KOPT-K1 (cell line): ENCODE data around the gene CASKIN2.
A peak's percentile ranks its signal among the peaks of the same experiment; 100 is the strongest.
"Not testable (repeated sequence)": the region's sequence is repeated elsewhere in the genome, so short reads cannot be mapped to it uniquely, and the experiment has no call there.

Experiments
- H3K27ac ChIP-seq: fragments of 200-600 bp; sonication (generic); 2 replicates; pipeline ENCODE4 v1.5.1; 2016; ENCODE audit warnings: antibody characterized with exemption, mild to moderate bottlenecking, low read depth, low read length; ENCODE audit not compliant: poor library complexity, severe bottlenecking
- H3K36me3 ChIP-seq: fragments of 200-600 bp; sonication (generic); 2 replicates; pipeline ENCODE4 v1.5.1; 2017; ENCODE audit warnings: antibody characterized with exemption, mild to moderate bottlenecking, low read length, moderate library complexity; ENCODE audit not compliant: insufficient read depth
- H3K9me3 ChIP-seq: fragments of 200-600 bp; sonication (generic); 2 replicates; pipeline ENCODE4 v1.5.1; 2017; ENCODE audit warnings: antibody characterized with exemption, low read length, mild to moderate bottlenecking; ENCODE audit not compliant: insufficient read depth, poor library complexity, severe bottlenecking

Gene CASKIN2

DNA sequence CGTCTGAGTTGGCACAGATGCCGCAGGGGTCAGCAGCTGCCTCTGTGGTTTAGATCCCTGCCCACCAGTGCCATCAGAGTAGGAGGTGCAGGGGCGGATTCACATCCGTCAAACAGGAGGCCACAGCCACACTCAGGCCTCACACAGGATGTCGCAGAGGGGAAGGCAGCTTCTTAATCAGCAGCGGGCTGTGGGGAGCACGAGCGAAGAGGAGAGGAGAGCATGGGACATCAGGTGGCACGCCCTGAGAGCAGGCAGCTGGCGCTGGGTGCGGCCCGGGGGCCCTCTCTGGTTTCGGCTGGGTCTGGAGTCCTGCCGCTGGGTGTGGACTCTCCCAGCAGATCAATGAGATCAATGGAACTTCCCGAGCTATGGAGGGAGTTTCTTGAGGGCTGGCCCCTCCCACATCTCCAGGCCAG is 19.8 kb upstream of the CASKIN2 start:
- Histone ChIP-seq H3K27ac (peak overlapping the region; percentile 27), H3K9me3 (no peaks in the 10 kb centered on the region), H3K36me3 (no peaks in the 10 kb centered on the region)

DNA sequence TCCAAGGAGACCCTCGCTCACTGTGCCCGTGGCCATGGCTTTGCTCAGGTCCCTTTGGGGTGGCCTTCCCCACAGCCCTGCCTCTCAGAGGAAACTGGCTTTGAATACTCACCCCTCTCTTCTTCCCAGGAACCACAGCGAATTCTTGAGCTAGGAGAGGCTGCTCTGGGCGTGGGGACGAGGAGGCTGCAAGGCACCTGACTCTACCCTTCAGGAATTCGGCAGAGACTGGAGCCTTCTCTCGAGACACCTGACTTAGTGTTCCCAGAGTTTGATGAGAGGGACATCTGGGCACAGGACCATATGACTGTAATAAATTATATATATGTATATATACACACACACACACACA is 16.4 kb upstream of the CASKIN2 start:
- Histone ChIP-seq H3K27ac (no peak overlapping the region), H3K36me3 (0 out of 2 replicates have a peak, but pooled peaks cover under 1% of the 10 kb centered on the region), H3K9me3 (no peaks in the 10 kb centered on the region)

DNA sequence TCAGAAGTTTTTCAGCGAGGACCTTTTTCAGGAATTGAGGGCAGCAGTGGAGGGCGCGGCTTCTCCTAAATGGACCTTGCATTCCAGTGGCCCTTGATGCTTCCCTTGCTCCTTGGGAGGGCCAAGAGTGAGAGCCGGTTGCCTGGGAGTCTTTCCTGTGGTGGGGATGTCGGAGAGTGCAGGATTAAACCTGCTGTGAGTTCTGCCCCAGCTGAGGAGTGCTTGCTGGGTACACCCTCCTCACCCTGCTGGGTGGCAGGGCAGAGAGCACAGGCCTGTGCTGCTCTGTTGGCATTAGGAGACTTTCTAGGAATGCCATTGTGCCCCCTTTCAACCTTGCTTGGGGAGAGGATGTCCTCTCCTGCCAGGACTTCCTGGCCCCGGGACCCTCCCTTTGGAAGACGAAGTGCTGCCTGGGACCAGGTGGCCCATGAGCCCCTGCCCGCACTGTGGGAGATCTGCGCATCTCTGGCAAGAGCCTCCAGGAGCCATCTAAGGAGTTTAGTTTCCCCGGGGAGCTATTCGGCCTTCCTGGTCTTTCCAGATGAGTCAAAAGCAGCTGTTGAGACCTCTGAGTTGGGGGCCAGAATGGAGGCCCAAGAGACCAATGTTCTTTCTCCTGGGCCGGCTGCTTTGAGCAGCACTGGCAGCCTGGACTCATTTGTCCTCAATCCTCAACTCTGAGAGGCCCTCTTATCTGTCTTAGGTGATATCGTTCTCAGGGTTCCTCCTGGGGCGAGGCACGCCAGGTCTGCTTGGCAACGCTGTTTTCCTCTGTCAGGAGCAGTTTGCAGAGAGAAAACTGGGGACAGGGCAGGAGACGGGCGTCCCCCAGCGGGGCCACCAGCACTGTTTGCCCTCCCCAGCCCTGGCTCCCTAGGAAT is 15.7 kb upstream of the CASKIN2 start:
- Histone ChIP-seq H3K27ac (no peak overlapping the region), H3K36me3 (peaks cover 6% of the 10 kb centered on the region; the same call in 1 of the 2 replicates), H3K9me3 (no peaks in the 10 kb centered on the region)

DNA sequence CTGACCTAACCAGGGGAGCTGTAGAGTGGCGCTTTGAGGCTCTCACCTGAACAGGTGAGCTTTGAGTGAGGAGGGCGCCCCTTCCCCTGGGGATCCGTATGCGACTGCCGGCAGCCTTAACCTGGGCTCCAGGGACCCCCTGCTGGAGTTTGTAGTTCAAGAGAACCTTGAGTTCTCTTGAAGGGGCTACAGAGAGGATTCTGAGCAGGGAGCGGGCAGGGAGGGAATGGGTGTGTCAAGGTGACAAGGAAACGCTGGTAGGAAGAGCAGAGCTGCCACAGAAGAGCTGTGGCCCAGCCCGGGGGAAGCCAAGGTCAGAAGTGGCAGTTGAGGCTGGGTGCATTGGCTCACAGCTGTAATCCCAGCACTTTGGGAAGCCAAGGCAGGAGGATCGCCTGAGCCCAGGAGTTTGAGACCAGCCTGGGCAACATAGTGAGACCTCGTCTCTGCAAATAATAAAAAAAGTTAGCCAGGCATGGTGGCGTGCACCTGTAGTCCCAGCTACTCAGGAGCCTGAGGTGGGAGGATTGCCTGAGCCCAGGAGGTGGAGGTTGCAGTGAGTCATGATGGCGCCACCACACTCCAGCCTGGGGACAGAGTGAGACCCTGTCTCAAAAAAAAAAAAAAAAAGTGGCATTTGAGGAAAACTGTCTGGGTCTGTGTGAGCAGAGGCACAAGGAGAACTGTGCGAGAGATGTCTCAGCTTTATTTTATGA is 11.4 kb upstream of the CASKIN2 start:
- H3K27ac ChIP-seq = no peak overlapping the region
- H3K9me3 ChIP-seq = no peaks in the 10 kb centered on the region
- H3K36me3 ChIP-seq = peaks cover 42% of the 10 kb centered on the region

DNA sequence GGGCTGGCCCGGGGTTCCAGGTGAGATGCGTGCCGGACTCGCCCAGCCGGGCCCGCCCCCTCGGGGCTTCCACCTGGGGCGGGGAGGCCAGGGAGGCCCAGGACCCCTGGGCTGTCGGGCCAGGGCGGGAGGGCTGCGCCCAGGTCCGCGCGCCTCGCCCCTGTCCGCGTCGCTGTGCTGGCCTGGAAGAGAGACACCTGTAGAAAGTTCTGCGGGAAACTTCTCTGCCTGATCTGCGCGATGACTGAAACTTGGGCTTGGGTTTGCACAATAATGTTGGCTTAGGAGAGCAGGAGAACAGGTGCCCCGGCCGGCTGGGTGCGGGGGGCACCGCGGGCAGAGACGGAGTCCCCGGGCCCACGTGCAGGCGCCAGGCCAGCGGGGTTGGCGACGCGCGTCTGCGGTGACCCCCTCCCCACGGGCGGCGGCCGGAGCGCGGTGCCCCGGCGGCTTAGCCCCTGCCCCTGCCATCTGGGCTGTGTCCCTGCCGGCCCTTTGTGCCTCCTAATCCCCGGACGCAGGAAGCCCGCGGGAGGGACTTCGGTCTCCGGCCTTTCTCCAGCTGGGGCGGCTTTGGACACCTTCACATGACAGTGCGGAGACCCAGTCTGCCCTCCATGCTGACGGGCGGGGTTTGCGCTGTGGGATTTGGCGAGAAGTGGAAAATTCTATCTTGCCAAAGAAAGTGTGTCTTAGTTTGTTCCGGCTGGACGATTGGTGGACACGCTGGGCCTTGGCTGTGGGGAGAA is 10.6 kb upstream of the CASKIN2 start:
- no peaks in the 10 kb centered on the region for H3K9me3 ChIP-seq
- peaks cover 49% of the 10 kb centered on the region for H3K36me3 ChIP-seq
- no peak overlapping the region for H3K27ac ChIP-seq

DNA sequence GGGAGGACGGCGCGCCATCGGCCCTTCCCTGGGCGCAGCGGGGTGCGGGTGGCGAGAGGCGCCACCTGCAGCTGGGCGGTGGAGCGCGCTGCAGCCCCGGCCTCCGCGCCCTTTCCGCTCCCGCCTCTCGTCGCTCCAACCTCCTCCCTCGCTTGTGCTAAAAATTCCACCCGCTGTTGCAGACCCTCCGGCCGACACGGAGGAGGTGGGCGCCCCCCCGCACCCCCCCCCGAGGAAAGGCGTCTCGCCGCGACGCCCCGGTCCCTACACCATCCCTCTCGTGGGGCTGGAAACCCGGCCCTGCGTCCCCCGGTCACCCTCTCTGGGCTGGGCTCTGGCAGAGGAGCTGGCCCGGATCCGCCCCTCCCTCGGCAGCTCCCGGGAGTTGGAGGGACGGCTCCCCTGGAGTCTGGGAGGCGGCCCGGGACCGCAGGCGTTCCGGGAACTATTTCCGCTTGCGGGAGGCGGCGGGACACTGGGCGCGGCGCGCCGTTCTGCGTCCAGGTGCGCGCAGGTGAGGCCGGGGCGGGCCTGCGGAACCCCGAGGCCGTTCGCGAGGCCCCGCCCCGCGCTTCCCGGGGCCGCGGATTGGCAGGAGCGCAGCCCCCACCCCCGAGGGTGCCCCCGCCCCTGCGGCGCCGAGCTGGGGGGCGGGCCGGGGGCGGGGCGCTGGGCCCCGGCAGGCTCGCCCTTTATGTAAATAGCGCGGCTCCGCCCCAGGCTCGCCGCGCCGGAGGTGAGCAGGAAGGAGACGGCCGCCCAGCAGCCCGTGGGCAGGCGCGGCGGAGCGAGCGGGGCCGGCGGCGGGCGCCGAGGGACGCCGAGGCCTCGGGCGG is 9.9 kb upstream of the CASKIN2 start, which contains the start of gene LLGL2:
TSS of gene LLGL2 (plus strand) at position 728 of the 836 bp plus-strand sequence. CDS start 17,730 bp downstream, outside the sequence.
- Histone ChIP-seq H3K36me3 (peaks cover 57% of the 10 kb centered on the region), H3K9me3 (no peaks in the 10 kb centered on the region), H3K27ac (no peak within 1 kb of the TSS)

DNA sequence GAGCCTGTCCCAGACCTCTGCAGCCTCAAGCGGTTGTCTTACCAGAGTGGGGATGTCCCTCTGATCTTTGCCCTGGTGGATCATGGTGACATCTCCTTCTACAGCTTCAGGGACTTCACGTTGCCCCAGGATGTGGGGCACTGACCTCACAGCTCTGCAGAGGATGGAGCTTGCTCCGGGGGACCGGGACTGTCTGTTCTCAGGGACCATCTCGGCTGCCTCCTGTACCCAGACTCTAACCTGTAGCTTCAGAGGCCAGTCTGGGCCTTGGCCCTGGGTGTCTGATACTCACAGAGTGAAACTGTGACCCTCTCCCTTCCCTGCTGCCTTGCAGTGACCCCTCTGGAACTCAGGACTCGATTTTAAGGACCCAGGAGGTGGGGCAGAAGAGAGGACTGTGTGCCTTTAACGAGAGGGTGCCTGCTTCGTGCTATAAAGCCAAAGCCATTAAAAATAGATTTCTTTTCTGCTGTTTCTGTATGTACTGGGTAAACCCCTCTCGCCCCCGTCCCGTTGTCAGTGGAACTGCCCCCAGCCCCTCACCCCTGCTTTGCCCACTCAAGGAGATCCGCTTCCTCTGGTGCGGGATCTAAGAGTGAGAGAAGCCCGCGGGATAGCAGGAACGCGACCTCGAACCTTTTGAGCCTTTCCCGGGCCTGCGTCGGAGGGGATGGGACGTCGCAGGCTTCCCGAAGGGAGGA is 9.1 kb upstream of the CASKIN2 start:
- Histone ChIP-seq H3K36me3 (peaks cover 64% of the 10 kb centered on the region), H3K9me3 (no peaks in the 10 kb centered on the region), H3K27ac (no peak overlapping the region)

DNA sequence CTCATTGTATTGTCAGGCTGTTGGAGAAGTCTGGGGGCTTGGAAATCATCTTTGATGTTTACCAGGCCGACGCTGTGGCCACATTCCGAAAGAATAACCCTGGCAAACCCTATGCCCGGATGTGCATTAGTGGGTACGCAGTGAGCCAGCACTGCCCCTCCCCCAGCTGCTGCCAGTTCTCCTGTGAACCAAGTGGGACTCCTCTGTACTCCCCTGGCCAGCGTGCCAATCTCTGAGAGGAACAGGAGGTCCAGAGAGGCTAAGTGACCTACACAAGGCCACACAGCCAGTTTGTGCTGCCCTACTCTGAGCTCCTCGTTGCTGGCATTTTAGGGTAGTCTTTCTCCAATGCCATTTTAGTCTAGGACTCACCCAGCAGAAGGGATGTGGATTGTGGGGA is 8.3 kb upstream of the CASKIN2 start:
- Histone ChIP-seq H3K36me3 (peaks cover 71% of the 10 kb centered on the region), H3K27ac (no peak overlapping the region), H3K9me3 (no peaks in the 10 kb centered on the region)

DNA sequence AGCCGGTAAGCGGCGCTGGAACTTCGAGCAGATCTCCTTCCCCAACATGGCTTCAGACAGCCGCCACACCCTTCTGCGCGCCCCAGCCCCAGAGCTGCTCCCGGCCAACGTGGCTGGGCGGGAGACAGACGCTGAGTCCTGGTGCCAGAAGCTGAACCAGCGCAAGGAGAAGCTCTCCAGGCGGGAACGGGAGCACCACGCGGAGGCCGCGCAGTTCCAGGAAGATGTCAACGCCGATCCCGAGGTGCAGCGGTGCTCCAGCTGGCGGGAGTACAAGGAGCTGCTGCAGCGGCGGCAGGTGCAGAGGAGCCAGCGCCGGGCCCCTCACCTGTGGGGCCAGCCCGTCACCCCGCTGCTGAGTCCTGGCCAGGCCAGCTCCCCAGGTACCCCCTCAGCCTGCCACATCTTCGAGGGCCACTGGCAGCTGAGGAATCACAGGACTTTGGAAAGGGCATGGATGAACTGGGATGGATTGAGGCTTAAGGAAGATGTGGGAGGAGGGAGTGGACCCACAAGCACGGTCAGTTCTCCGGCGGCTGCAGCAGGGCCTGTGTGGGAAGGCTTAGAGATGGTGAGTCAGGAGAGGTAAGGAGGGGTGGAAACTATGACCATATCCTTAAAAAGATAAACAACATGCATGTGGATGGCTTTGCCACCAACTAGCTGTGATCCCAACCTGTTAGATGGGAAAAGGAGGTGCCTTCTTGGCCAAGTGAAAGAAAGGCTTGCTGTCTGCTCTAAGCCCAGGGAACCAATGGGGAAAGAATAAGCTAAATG is 6.8 kb upstream of the CASKIN2 start:
- no peaks in the 10 kb centered on the region for H3K9me3 ChIP-seq
- no peak overlapping the region for H3K27ac ChIP-seq
- H3K36me3 ChIP-seq = peaks cover 71% of the 10 kb centered on the region

DNA sequence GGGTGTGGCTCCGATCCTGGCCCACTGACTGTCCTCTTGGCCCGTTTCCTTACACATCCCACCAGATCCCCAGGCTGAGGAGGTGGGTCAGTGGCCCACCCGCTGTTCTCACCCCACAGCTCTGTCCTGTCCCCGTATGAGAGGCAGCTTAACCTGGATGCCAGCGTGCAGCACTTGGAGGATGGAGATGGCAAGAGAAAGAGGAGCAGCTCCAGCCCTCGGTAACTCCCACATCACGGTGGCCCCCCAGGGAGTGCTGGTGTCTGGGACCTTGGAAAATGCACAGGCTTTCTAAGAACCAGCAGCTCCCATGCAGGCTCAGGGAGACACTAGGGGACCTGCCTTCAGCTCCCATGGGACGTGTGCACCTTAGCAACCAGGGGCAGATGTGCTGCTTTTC is 6.0 kb upstream of the CASKIN2 start:
- H3K9me3 ChIP-seq = no peaks in the 10 kb centered on the region
- H3K36me3 ChIP-seq = peaks cover 67% of the 10 kb centered on the region
- no peak overlapping the region for H3K27ac ChIP-seq

DNA sequence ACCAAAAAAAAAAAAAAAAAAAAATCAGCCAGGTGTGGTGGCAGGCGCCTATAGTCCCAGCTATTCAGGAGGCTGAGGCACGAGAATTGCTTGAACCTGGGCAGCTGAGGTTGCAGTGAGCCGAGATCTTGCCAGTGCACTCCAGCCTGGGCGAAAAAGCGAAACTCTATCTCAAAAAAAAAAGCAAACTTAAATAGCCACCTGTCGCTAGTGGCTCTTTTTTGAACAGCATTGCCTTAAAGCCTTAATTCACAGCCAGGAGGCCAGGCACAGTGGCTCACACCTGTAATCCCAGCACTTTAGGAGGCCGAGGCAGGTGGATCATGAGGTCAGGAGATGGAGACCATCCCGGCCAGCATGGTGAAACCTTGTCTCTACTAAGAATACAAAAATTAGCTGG is 5.1 kb upstream of the CASKIN2 start:
- peaks cover 63% of the 10 kb centered on the region for H3K36me3 ChIP-seq
- not testable (repeated sequence) for H3K9me3 ChIP-seq, H3K27ac ChIP-seq

DNA sequence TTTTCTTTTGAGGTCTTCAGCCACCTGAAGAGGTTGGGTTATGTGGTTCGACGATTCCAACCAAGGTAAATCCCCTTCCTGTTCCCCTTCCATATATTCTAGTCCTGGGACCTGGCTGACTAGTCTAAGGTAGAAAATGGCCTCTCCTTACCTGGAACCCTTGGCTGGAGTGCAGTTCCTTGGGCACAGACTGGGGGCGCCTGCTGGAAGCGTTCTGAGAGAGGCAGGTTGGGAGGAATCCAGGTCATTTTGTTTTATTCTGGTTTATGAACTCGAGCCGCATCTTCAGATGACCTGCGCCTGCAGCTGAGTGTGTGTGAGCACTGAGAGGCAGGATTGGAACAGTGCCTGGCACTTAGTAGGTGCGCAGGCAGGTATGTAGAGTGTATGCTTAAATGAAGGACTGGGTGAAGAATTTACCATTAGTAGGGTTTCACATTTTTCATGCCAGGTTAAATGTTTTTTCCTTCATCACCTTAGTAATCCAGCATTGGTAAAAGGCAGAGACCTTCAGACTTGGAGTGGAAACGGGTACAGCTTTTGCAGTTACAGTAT is 3.7 kb upstream of the CASKIN2 start:
- no peaks in the 10 kb centered on the region for H3K9me3 ChIP-seq
- peak overlapping the region; percentile 76 for H3K27ac ChIP-seq
- H3K36me3 ChIP-seq = peaks cover 53% of the 10 kb centered on the region

DNA sequence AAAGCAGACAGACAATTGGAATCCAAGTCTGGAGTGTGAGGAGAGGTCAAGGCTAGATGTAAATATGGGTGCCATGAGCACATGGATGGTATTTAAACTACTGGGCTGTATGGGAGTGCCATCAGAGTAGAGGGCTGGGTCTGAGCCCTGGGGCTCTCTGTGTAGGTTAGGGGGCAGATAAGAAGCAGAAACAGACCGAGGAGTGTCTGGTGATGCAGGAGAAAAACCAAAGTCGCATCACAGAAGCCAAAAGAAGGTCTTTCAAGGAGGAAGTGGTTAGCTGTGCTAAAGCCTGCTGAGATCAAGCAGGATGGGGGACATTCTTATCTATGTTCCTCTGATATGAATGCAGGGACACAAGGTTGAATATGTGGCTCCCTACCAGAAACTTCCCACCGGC is 2.9 kb upstream of the CASKIN2 start:
- Histone ChIP-seq H3K9me3 (no peaks in the 10 kb centered on the region), H3K27ac (peak overlapping the region; percentile 76), H3K36me3 (peaks cover 44% of the 10 kb centered on the region)
